Measurements from ENCODE around the gene FRAT1. TPM values are rescaled to one million over a fixed set of nuclear protein-coding genes. Genes with fewer than 3 reads are reported as not detected.

Gene FRAT1
- total and polyA plus RNA-seq, 2 donors (not counting 1 experiment from before 2014, with no cell fraction given), result 5.1 to 25.3 TPM

DNA sequence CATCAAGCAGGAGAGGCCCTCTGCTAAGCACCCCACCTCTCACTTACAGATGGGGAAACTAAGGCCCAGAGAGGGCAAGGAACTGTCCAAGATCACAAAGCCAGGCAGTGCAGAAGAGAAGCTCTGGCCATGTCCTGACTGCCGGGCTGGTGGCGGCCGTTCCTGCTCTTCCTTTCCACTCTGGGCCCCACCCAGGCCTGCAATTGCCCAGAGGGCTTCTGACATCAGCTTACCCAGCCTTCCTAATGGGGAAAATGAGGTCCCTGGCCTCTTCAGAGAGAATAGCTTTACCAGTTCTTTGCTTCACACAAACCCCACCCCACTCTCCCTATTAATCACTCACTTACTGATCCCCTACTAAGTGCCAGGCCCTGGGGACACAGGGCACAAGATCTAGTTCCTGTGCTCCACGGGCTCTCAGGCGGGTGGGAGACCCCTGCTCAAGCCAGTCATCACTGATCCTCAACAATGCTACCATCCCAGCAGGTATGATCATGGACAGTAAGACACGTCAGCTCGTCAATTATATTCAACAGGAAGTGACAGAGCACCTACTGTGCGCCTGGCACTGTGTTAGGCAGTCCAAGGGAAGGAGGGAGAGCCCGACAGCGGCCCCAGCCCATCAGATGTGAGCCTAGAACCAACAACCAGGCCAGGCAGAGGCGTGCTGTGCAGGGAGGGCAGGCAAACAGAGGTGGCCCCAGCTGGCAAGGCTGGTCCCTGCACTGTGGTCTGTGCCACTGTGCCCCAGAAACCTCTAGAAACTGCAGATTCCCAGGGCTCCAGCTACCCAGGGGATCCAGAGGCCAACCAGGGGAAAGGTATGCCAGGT is 41.9 kb downstream of the FRAT1 start:
- ATAC-seq (ENCODE audit: low read depth) (no peak), DNase-seq (peak; percentile 22)
- Histone ChIP-seq H3K27ac (ENCODE audit: low read length in 2 of 2) (no peak overlapping the region), H2AFZ (ENCODE audit: insufficient read depth, low read depth, low read length, poor library complexity, severe bottlenecking) (no peak overlapping the region), H3K4me3 (ENCODE audit: control extremely low read depth in 1 of 5, extremely low read depth in 1 of 5, insufficient read depth in 1 of 5, low read depth in 2 of 5, low read length in 4 of 5) (no peak overlapping the region), H3K9ac (ENCODE audit: low read length) (no peak overlapping the region), H3K4me1 (ENCODE audit: control insufficient read depth in 2 of 2, insufficient read depth in 2 of 2, low read length in 2 of 2) (peaks cover 15 to 18% of the 10 kb centered on the region in 2 donors), H3K79me2 (ENCODE audit: control insufficient read depth, insufficient read depth, low read length) (no peaks in the 10 kb centered on the region), H4K20me1 (ENCODE audit: control insufficient read depth, insufficient read depth, low read length, poor library complexity, severe bottlenecking) (no peaks in the 10 kb centered on the region), H3K27me3 (replicated peaks in 1 of 4; ENCODE audit: control extremely low read depth in 1 of 4, control insufficient read depth in 3 of 4, insufficient read depth in 4 of 4, low read length in 3 of 4) (no peaks in the 10 kb centered on the region), H3K36me3 (replicated peaks in 1 of 2; ENCODE audit: control extremely low read depth in 1 of 2, control insufficient read depth in 1 of 2, extremely low read depth in 1 of 2, insufficient read depth in 2 of 2, low read length in 1 of 2) (peaks cover 0 to 22% of the 10 kb centered on the region in 2 experiments), H3K9me3 (ENCODE audit: control extremely low read depth in 1 of 3, control insufficient read depth in 2 of 3, insufficient read depth in 1 of 3, low read length in 2 of 3) (no peaks in the 10 kb centered on the region), H3K4me2 (replicated peaks; ENCODE audit: low read depth, low read length, poor library complexity, severe bottlenecking) (no peak overlapping the region)
- Mint-ChIP-seq H3K4me1 (peaks cover 16% of the 10 kb centered on the region), H3K27ac (no peak overlapping the region), H3K9me3 (ENCODE audit: insufficient read depth) (no peaks in the 10 kb centered on the region), H3K27me3 (no peaks in the 10 kb centered on the region), H3K4me3 (no peak overlapping the region)
- ChIA-PET CTCF (interaction anchor here (1.0 kb wide), 1 partner anchor 50 kb away, joined by 4 read pairs; no protein-coding TSS in a partner anchor), POLR2A (no interaction called here)
- 95% methylated on average over 10 of the region's 11 CpGs for WGBS (ENCODE audit: insufficient coverage)
- intact Hi-C loops (cut with micrococcal nuclease), result no loop called here
- no peak for TF ChIP-seq EZH2 (IDR thresholded peaks at IDR 0.05; ENCODE audit: borderline replicate concordance, insufficient read depth, low read depth, low read length, poor library complexity, severe bottlenecking)
- TF ChIP-seq, protein P1, sequence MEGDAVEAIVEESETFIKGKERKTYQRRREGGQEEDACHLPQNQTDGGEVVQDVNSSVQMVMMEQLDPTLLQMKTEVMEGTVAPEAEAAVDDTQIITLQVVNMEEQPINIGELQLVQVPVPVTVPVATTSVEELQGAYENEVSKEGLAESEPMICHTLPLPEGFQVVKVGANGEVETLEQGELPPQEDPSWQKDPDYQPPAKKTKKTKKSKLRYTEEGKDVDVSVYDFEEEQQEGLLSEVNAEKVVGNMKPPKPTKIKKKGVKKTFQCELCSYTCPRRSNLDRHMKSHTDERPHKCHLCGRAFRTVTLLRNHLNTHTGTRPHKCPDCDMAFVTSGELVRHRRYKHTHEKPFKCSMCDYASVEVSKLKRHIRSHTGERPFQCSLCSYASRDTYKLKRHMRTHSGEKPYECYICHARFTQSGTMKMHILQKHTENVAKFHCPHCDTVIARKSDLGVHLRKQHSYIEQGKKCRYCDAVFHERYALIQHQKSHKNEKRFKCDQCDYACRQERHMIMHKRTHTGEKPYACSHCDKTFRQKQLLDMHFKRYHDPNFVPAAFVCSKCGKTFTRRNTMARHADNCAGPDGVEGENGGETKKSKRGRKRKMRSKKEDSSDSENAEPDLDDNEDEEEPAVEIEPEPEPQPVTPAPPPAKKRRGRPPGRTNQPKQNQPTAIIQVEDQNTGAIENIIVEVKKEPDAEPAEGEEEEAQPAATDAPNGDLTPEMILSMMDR (IDR thresholded peaks at IDR 0.05), result no peak

DNA sequence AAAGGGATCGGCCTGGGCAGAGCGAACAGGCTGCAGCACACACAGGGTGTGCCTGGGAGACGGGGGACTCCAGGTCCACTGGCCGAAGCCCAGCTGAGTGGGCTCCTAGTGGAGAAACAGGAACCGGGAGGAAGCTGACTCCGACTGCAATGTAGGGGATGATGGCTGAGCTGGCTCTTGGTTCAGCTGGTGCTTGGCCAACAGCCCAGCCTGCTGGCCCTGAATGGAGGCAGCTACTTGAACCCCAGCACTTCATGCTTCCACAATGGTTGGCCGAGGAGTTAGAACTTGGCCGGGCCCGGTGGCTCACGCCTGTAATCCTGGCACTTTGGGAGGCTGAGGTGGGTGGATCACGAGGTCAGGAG is 42.4 kb downstream of the FRAT1 start:
- no peak overlapping the region for H3K4me2 ChIP-seq (replicated peaks; ENCODE audit: low read depth, low read length, poor library complexity, severe bottlenecking)
- H3K27me3 Mint-ChIP-seq, result no peaks in the 10 kb centered on the region
- no peak overlapping the region for H3K4me3 ChIP-seq (ENCODE audit: control extremely low read depth in 1 of 5, extremely low read depth in 1 of 5, insufficient read depth in 1 of 5, low read depth in 2 of 5, low read length in 4 of 5)
- H3K27me3 ChIP-seq (replicated peaks in 1 of 4; ENCODE audit: control extremely low read depth in 1 of 4, control insufficient read depth in 3 of 4, insufficient read depth in 4 of 4, low read length in 3 of 4), result no peaks in the 10 kb centered on the region
- H2AFZ ChIP-seq (ENCODE audit: insufficient read depth, low read depth, low read length, poor library complexity, severe bottlenecking), result no peak overlapping the region
- peaks cover 21 to 24% of the 10 kb centered on the region in 2 donors for H3K4me1 ChIP-seq (ENCODE audit: control insufficient read depth in 2 of 2, insufficient read depth in 2 of 2, low read length in 2 of 2)
- no peak overlapping the region for H3K4me3 Mint-ChIP-seq
- H3K4me1 Mint-ChIP-seq, result peaks cover 22% of the 10 kb centered on the region
- no peak overlapping the region for H3K9ac ChIP-seq (ENCODE audit: low read length)
- H3K27ac Mint-ChIP-seq, result no peak overlapping the region
- ChIA-PET POLR2A (no interaction called here), CTCF (interaction anchor here (1.0 kb wide), 1 partner anchor 49 kb away, joined by 4 read pairs; no protein-coding TSS in a partner anchor)
- peaks cover 0 to 4% (median 0%) of the 10 kb centered on the region in 3 donors for H3K9me3 ChIP-seq (ENCODE audit: control extremely low read depth in 1 of 3, control insufficient read depth in 2 of 3, insufficient read depth in 1 of 3, low read length in 2 of 3)
- no peak overlapping the region for H3K27ac ChIP-seq (ENCODE audit: low read length in 2 of 2)
- peaks cover 0 to 22% of the 10 kb centered on the region in 2 experiments for H3K36me3 ChIP-seq (replicated peaks in 1 of 2; ENCODE audit: control extremely low read depth in 1 of 2, control insufficient read depth in 1 of 2, extremely low read depth in 1 of 2, insufficient read depth in 2 of 2, low read length in 1 of 2)
- no peaks in the 10 kb centered on the region for H3K79me2 ChIP-seq (ENCODE audit: control insufficient read depth, insufficient read depth, low read length)
- TF ChIP-seq, protein P1 (IDR thresholded peaks at IDR 0.05), result no peak
- TF ChIP-seq EZH2 (IDR thresholded peaks at IDR 0.05; ENCODE audit: borderline replicate concordance, insufficient read depth, low read depth, low read length, poor library complexity, severe bottlenecking), result no peak
- intact Hi-C loops (cut with micrococcal nuclease), result no loop called here
- no peaks in the 10 kb centered on the region for H4K20me1 ChIP-seq (ENCODE audit: control insufficient read depth, insufficient read depth, low read length, poor library complexity, severe bottlenecking)
- H3K9me3 Mint-ChIP-seq (ENCODE audit: insufficient read depth), result no peaks in the 10 kb centered on the region
- ATAC-seq (ENCODE audit: low read depth) (no peak), DNase-seq (peak; percentile 13)
- WGBS (ENCODE audit: insufficient coverage), result 98% methylated on average over 6 of the region's 11 CpGs
